K562 treated with DMSO at 1 percent for 48 hours (cell line): Measurements from ENCODE around the gene MRPL45. TPM values are rescaled to one million over a fixed set of nuclear protein-coding genes. Genes with fewer than 3 reads are reported as not detected.

Experiments used
- total RNA-seq: library from RNA; unstranded; fragments of 300-600 nt; gene quantifications from 2 replicates; pipeline ENCODE4 v1.2.3, GENCODE V29; 2022; ENCODE audit warnings: low replicate concordance; ENCODE audit errors: extremely low read depth

MRPL45 gene
- not detected in 2 replicates for total RNA-seq

DNA sequence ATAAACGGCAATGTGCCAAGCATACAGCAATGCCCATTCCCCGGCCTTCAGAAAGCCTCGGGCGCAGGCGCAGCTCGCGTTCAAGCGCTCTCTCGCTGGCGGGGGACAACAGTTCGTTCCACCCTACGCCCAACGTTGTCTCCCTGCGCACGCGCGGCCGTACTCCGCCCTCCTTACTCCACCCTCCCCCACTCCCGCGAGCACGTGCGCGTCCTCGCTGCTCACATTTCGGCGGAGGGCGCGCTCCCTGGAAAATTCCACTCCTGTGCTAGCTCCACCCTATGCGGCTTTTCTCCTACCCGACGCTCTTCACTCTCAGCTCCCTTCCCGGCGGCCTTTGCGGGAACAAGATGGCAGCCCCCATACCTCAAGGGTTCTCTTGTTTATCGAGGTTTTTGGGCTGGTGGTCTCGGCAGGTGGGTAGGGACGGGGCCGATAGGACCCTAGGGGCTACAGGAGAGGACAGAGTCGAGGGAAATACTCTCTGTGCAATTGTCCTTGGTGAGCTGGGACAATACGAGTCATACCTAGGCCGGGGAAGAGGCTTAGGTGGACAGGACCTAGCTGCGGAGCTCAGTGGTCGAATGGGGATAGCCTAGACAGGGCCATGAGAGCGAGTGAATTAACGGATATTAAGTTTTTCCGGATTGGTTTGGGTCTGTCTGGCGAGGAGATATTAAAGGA lies at the start of gene MRPL45:
TSS of gene MRPL45 (plus strand) at position 335 of the 684 bp plus-strand sequence. CDS start at position 351, 16 bp downstream.

DNA sequence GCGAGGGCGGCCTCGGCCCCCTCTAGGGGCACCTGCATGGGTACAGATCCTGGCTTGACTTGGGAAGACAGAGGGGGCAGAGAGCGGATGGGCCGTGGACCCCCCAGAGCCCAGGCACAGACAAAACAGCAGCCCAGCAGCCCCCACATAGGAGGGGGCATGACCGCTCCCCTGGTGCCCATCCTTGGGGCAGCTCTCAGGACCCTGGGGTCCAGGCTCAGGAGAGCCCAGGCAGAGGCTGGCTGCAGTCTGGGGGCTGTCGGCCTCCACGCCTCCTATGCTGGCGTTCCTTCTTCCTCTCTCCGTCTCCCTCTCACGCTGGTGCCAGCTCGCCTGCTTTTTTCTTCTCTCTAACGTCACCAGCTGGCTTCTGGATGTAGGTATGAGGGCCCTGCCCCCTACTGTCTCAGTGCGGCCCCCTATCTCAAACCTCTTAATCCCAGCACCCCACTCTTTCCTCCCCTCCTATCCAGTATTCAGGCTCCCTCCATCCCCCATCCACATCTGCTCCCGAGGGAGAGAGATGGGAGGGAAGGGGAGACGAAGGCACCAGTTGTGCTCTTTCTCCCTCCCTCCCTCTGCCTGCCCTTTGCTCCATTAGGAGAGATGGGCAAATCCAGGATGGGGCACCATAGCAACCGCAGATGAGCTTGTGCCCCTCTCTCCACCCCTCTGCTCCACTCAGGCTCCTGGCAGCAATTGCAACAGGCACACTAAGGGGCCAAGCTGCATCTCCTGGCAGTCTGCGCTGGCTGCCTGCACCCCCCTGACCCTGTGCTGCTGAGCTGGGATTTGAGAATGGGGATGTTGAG lies 46.8 kb downstream of the MRPL45 start, which contains the start of gene GPR179:
TSS of gene GPR179 (minus strand) at position 349 of the 812 bp plus-strand sequence. CDS start at position 182, 167 bp downstream.

DNA sequence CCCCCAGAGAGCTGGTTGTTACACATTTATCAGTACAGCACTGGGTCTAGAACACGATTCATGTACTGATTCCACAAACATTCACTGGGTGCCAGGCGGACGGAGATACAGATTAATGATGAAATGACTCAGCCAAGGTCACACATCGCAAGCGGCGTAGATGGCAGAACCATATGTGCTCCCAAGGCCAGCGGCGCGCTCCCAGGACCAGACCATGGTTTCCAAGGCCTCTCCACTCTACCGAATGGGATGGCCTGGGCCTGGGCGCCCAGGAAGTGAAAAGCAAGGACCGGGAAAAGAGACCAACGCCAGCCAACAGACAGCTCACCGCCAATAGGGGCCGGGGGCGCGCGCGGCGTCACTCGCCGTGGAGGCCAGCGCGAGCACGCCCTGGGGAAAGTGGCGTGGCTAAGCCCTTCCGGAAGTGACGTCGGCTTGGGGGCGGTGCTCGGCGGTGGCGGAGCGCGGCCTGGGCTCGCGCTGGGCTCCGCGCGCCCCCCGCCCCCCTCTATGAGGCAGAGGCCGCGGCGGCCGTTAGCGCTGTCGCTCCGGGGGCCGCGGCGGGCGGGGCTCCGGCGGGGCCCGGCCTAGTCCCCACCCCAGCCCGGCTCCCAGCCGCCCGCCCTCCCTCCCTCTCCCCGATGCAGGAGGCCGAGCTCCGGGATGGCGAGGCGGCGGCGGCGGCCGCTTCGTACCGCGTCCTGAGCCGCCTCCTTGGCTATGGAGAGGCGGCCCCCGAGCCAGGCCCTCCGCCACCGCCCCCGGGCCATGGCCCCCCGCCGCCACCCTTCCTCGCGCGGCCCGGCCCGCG lies 54.6 kb downstream of the MRPL45 start, which contains the start of gene SOCS7:
TSS of gene SOCS7 (plus strand) at position 433 of the 811 bp plus-strand sequence. CDS start at position 642, 209 bp downstream.

Other genes starting within 250 kb of the MRPL45 start
- not detected in 2 replicates for gene TBC1D3C, start 228.5 kb upstream of the MRPL45 start, total RNA-seq
- gene TBC1D3E, start 169.2 kb upstream of the MRPL45 start, total RNA-seq, result not detected in 2 replicates
- not detected in 2 replicates for gene TBC1D3, start 104.6 kb upstream of the MRPL45 start, total RNA-seq
- gene GPR179, start 46.8 kb downstream of the MRPL45 start, total RNA-seq, result not detected in 2 replicates
- gene SOCS7, start 54.7 kb downstream of the MRPL45 start, total RNA-seq, result not detected in 2 replicates
- gene ARHGAP23, start 131.3 kb downstream of the MRPL45 start, total RNA-seq, result not detected in 2 replicates